HepG2 (cell line): ENCODE results near the gene SULT4A1. TPM values are rescaled to one million over a fixed set of nuclear protein-coding genes. Genes with fewer than 3 reads are reported as not detected.

Experiments used
- ATAC-seq: fragments of 200-7000 bp; cut with Tn5 transposase; 3 replicates; pipeline ENCODE4 v1.9.1; 2020; ENCODE audit warnings: mild to moderate bottlenecking, moderate library complexity
- BruUV-seq: library from RNA; stranded (reverse); fragments of 400-500 nt; replicated peaks from 2 replicates; lab custom pipeline; 2021; lab: Mats Ljungman, UMichigan
- CTCF ChIA-PET: fragments of 300-600 bp; formaldehyde crosslinking; extraction: SDS; loops from one replicate; lab custom pipeline; 2021; ENCODE audit warnings: low total read pairs, inconsistent platforms, low intra/inter-chr PET ratio; lab: Yijun Ruan, JAX
- POLR2A ChIA-PET: fragments of 350-600 bp; sonication (Branson Sonifier 250); formaldehyde crosslinking; loops from one replicate; lab custom pipeline; 2020; ENCODE audit warnings: antibody characterized with exemption, inconsistent platforms; lab: Yijun Ruan, JAX
- DNase-seq: peaks from one replicate; pipeline ENCODE4 v3.0.0-alpha.2; 2015; ENCODE audit warnings: low spot score
- FAIRE-seq: peaks from 3 replicates; lab custom pipeline; 2011; peaks lifted over from hg19 to GRCh38; lab: Jason Lieb, UNC
- H2AFZ ChIP-seq: one replicate; pipeline ENCODE4 v1.6.1; 2011; ENCODE audit warnings: low read length, inconsistent platforms
- H3K27ac ChIP-seq: fragments of 300-600 bp; 3 replicates; pipeline ENCODE4 v1.8.0; 2011; ENCODE audit warnings: mixed run types, mild to moderate bottlenecking, mixed read lengths, low read length, inconsistent platforms; ENCODE audit not compliant: insufficient read depth; ENCODE audit errors: extremely low read length
- H3K27me3 ChIP-seq, 2 experiments: fragments of 200-600 bp in 1 of 2; 2 replicates in 1 of 2; 3 replicates in 1 of 2; pipeline versions ENCODE4 v1.6.0 to v1.8.0; 2011; ENCODE audit warnings: low read length in 2 of 2, mild to moderate bottlenecking in 2 of 2, moderate library complexity in 2 of 2, inconsistent platforms in 1 of 2; ENCODE audit not compliant: insufficient read depth in 2 of 2, control insufficient read depth in 1 of 2
- H3K36me3 ChIP-seq, 2 experiments: fragments of 200-600 bp in 1 of 2; replicated peaks in 1 of 2; 2 replicates in 1 of 2; 3 replicates in 1 of 2; pipeline versions ENCODE4 v1.5.1 to v1.8.0; 2011; ENCODE audit warnings: low read length in 2 of 2, inconsistent platforms in 1 of 2; ENCODE audit not compliant: insufficient read depth in 2 of 2, control insufficient read depth in 1 of 2
- H3K4me1 ChIP-seq: 2 replicates; pipeline ENCODE4 v1.5.1; 2012; ENCODE audit warnings: low read length, inconsistent platforms; ENCODE audit not compliant: insufficient read depth
- H3K4me2 ChIP-seq: 2 replicates; pipeline ENCODE4 v1.6.0; 2011; ENCODE audit warnings: low read depth, low read length, inconsistent platforms
- H3K4me3 ChIP-seq, 3 experiments: fragments of 200-600 bp in 1 of 3; sonication (generic), shearing (Covaris generic) in 1 of 3; replicated peaks in 1 of 3; 2 replicates each; pipeline ENCODE4 v1.5.1; 2011 to 2016; ENCODE audit warnings: low read length in 3 of 3, inconsistent platforms in 2 of 3, low read depth in 2 of 3, mild to moderate bottlenecking in 2 of 3, control low read depth in 1 of 3, mixed read lengths in 1 of 3; ENCODE audit not compliant: insufficient read depth in 1 of 3
- H3K79me2 ChIP-seq: one replicate; pipeline ENCODE4 v1.6.1; 2011; ENCODE audit warnings: low read length, inconsistent platforms; ENCODE audit not compliant: insufficient read depth
- H3K9ac ChIP-seq: 2 replicates; pipeline ENCODE4 v1.6.0; 2011; ENCODE audit warnings: mild to moderate bottlenecking, low read depth, low read length, inconsistent platforms; ENCODE audit not compliant: insufficient read depth
- H3K9me3 ChIP-seq: 2 replicates; pipeline ENCODE4 v1.5.1; 2012; ENCODE audit warnings: mild to moderate bottlenecking, low read length
- H4K20me1 ChIP-seq: 2 replicates; pipeline ENCODE4 v1.6.0; 2011; ENCODE audit warnings: inconsistent platforms, mild to moderate bottlenecking, low read length, moderate library complexity; ENCODE audit not compliant: insufficient read depth
- EZH2 ChIP-seq: conservative IDR thresholded peaks from 2 replicates; pipeline ENCODE4 v1.6.1; 2012; ENCODE audit warnings: mild to moderate bottlenecking, low read depth, low read length, moderate library complexity
- FOXA3 ChIP-seq: IDR thresholded peaks from 2 replicates; pipeline ENCODE4 v1.6.1; 2016; ENCODE audit warnings: missing genetic modification reagents, missing compliant biosample characterization
- NFE2L1 ChIP-seq: sonication (generic); formaldehyde crosslinking; IDR thresholded peaks from 2 replicates; pipeline ENCODE4 v1.4.0; 2020; ENCODE audit warnings: missing genetic modification reagents, mild to moderate bottlenecking, borderline replicate concordance
- PAWR ChIP-seq: sonication (generic); formaldehyde crosslinking; IDR thresholded peaks from 2 replicates; pipeline ENCODE4 v1.4.0; 2020; ENCODE audit warnings: missing genetic modification reagents, mild to moderate bottlenecking, borderline replicate concordance
- PCBP1 ChIP-seq: fragments of 200-400 bp; formaldehyde crosslinking; IDR thresholded peaks from 2 replicates; pipeline ENCODE4 v1.6.1; 2017; ENCODE audit warnings: mild to moderate bottlenecking, low read depth, low read length, borderline replicate concordance
- PRMT3 ChIP-seq: sonication (generic); formaldehyde crosslinking; IDR thresholded peaks from 2 replicates; pipeline ENCODE4 v1.8.1; 2022; ENCODE audit warnings: low read depth, mild to moderate bottlenecking, moderate library complexity, missing genetic modification reagents, borderline replicate concordance
- RFX1 ChIP-seq: fragments of 450-650 bp; IDR thresholded peaks from 2 replicates; pipeline ENCODE4 v1.6.1; 2017
- SOX5 ChIP-seq: IDR thresholded peaks from 2 replicates; pipeline ENCODE4 v1.6.1; 2016; ENCODE audit warnings: borderline replicate concordance
- TAF1 ChIP-seq: sonication (generic); formaldehyde crosslinking; IDR thresholded peaks from 2 replicates; pipeline ENCODE4 v1.4.0; 2020; ENCODE audit warnings: missing genetic modification reagents
- ZBTB20 ChIP-seq: sonication (generic); formaldehyde crosslinking; IDR thresholded peaks from 2 replicates; pipeline ENCODE4 v1.8.1; 2023; ENCODE audit warnings: missing genetic modification reagents, low read depth, mild to moderate bottlenecking, borderline replicate concordance
- ZNF232 ChIP-seq: sonication (generic); formaldehyde crosslinking; IDR thresholded peaks from 2 replicates; pipeline ENCODE4 v1.4.0; 2020; ENCODE audit warnings: missing genetic modification reagents, borderline replicate concordance
- ZNF24 ChIP-seq: fragments of 450-650 bp; IDR thresholded peaks from 2 replicates; pipeline ENCODE4 v1.6.1; 2017; ENCODE audit warnings: antibody characterized with exemption, mild to moderate bottlenecking
- ZNF451 ChIP-seq: sonication (generic); formaldehyde crosslinking; IDR thresholded peaks from 2 replicates; pipeline ENCODE4 v1.5.0; 2020; ENCODE audit warnings: mild to moderate bottlenecking, missing genetic modification reagents
- ZNF501 ChIP-seq: sonication (generic); formaldehyde crosslinking; IDR thresholded peaks from 2 replicates; pipeline ENCODE4 v1.5.1; 2020; ENCODE audit warnings: mild to moderate bottlenecking, moderate library complexity, missing genetic modification reagents
- WGBS: methylation state at CpG from one replicate; pipeline ENCODE4 v1.1.6; 2017; ENCODE audit warnings: low lambda C conversion rate; 5-methylcytosine and 5-hydroxymethylcytosine counted together
- in situ Hi-C: cut with HindIII; loops from 2 replicates; pipeline ENCODE4 v1.10.0; 2017; ENCODE audit warnings: low pct_unique_long_range_greater_than_20kb; ENCODE audit not compliant: extremely low pct_ligation_motif_present
- intact Hi-C: fragments of 100-400 bp; cut with micrococcal nuclease; formaldehyde crosslinking; loops from one replicate; pipeline ENCODE4 v1.10.0; 2022; ENCODE audit not compliant: unreplicated experiment
- polyA plus RNA-seq, 8 experiments: library from polyadenylated mRNA; depleted of rRNA in 3 of 8; stranded (reverse) in 7 of 8; unstranded in 1 of 8; fragments of >200 nt; fragmentation: Illumina TruSeq in 4 of 8; extraction: Trizol in 4 of 8; gene quantifications; 2 replicates each; pipeline versions ENCODE4 v1.2.1 to v1.2.3, GENCODE V29; 2011 to 2016; ENCODE audit warnings: low read depth in 4 of 8, missing spikeins in 1 of 8, mixed read lengths in 1 of 8; ENCODE audit not compliant: insufficient read depth in 1 of 8
- total RNA-seq, 5 experiments: library from RNA; depleted of rRNA; stranded (reverse); fragments of >200 nt; fragmentation: Illumina TruSeq; extraction: Trizol; gene quantifications; 2 replicates each; pipeline ENCODE4 v1.2.3, GENCODE V29; 2016; ENCODE audit warnings: low read depth in 1 of 5
- TF ChIP-seq, protein P1 (sequence below): IDR thresholded peaks from 2 replicates; pipeline ENCODE4 v1.6.1; 2016; ENCODE audit warnings: missing genetic modification reagents, missing compliant biosample characterization

SULT4A1 gene
- total and polyA plus RNA-seq, 2 of the 13 experiments (the other 11 are each of a cell fraction or from before 2014, with no cell fraction given): not detected

DNA sequence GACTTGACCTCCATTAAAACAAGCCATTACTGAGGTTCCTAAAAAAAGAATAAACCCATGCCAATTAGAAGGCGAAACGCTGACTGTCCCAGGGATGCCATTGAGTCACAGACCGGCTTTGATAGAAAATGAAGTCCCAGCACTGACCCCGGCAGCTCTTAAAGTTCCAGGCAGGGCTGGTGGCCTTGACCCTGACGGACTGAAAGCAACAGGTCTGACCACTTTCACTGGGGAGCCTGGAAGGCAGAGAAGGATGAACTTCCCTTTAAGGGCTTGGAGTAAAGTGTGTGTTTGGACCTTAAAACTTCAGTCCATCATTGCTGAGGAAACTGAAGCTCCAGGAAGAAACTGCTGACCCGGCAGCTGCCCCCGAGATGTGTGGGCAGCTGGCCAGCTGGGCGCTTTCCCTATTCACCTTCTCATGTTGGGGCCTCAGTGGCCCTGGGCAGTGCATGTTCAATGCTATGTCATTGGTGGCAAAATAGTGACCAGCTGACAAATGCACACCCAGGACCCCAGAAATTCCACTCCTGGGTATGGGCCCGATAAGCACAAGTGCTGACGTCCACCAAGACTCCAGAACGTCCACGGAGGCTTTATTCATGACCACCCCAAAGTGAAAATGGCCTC, 31.3 kb downstream of the SULT4A1 start:
- no peak overlapping the region for H2AFZ ChIP-seq
- in situ Hi-C loops: no loop called here
- TF ChIP-seq RFX1 (no peak), FOXA3 (no peak), PCBP1 (no peak), ZNF232 (CRISPR knock-in tag) (no peak), ZNF501 (no peak), PAWR (no peak), TAF1 (CRISPR knock-in tag) (no peak), SOX5 (CRISPR knock-in tag) (no peak), NFE2L1 (CRISPR knock-in tag) (no peak), EZH2 (no peak), ZBTB20 (CRISPR knock-in tag) (no peak), ZNF451 (CRISPR knock-in tag) (no peak), ZNF24 (no peak), PRMT3 (CRISPR knock-in tag) (no peak)
- TF ChIP-seq, protein P1, sequence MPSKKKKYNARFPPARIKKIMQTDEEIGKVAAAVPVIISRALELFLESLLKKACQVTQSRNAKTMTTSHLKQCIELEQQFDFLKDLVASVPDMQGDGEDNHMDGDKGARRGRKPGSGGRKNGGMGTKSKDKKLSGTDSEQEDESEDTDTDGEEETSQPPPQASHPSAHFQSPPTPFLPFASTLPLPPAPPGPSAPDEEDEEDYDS (CRISPR knock-in tag): no peak
- ChIA-PET CTCF (no interaction called here), POLR2A (no interaction called here)
- WGBS: 2% methylated on average over 7 of the region's 12 CpGs
- no peak for ATAC-seq
- H3K36me3 ChIP-seq: no peaks in the 10 kb centered on the region
- no peak for FAIRE-seq
- peaks cover 4 to 23% of the 10 kb centered on the region in 2 experiments; a peak in 4 of 5 replicates for H3K27me3 ChIP-seq
- H3K9me3 ChIP-seq: no peaks in the 10 kb centered on the region
- BruUV-seq: no TSS peak
- intact Hi-C loops: no loop called here
- H4K20me1 ChIP-seq: peaks cover 2% of the 10 kb centered on the region; the same call in 1 of the 2 replicates
- no peaks in the 10 kb centered on the region for H3K4me1 ChIP-seq
- no peak overlapping the region for H3K4me3 ChIP-seq
- H3K9ac ChIP-seq: no peak overlapping the region
- no peak overlapping the region for H3K27ac ChIP-seq
- H3K4me2 ChIP-seq: no peak overlapping the region
- H3K79me2 ChIP-seq: no peaks in the 10 kb centered on the region
- no peak for DNase-seq
